ENCODE measurements around the gene MIEF2.
A peak's percentile ranks its signal among the peaks of the same experiment; 100 is the strongest.
"Not testable (repeated sequence)": the region's sequence is repeated elsewhere in the genome, so short reads cannot be mapped to it uniquely, and the experiment has no call there.

The MIEF2 gene

GRCh38 chr17:18260332-18261145 lies at the start of gene MIEF2:
MIEF2 (plus strand) TSS chr17:18260662; CDS start chr17:18262721, 2,059 bp downstream.
- peak; percentile 95 for DNase-seq

- no peak for DNase-seq
These were observed 46.7 kb upstream of the MIEF2 start for GRCh38 chr17:18213666-18214270.

GRCh38 chr17:18216906-18217305 lies 43.6 kb upstream of the MIEF2 start:
- not testable (repeated sequence) for DNase-seq

- peak; percentile 89 for DNase-seq
These were observed 42.9 kb upstream of the MIEF2 start for GRCh38 chr17:18217412-18218015.

GRCh38 chr17:18218756-18219415 lies 41.6 kb upstream of the MIEF2 start:
- DNase-seq: no peak

- no peak for DNase-seq
These were observed 36.4 kb upstream of the MIEF2 start for GRCh38 chr17:18224053-18224386.

- no peak for DNase-seq
These were observed 35.9 kb upstream of the MIEF2 start for GRCh38 chr17:18224387-18225120.

GRCh38 chr17:18225121-18225641 lies 35.3 kb upstream of the MIEF2 start, which contains the start of gene LLGL1:
LLGL1 (plus strand) TSS chr17:18225635; CDS start chr17:18225683, 48 bp downstream.
- peak; percentile 96 for DNase-seq

- no peak for DNase-seq
These were observed 34.7 kb upstream of the MIEF2 start for GRCh38 chr17:18225642-18226283.

GRCh38 chr17:18226284-18226945 lies 34.0 kb upstream of the MIEF2 start:
- DNase-seq: peak; percentile 33

- no peak for DNase-seq
These were observed 32.8 kb upstream of the MIEF2 start for GRCh38 chr17:18227635-18228034.

- no peak for DNase-seq
These were observed 32.2 kb upstream of the MIEF2 start for GRCh38 chr17:18228176-18228682.

- DNase-seq: no peak
These were observed 31.2 kb upstream of the MIEF2 start for GRCh38 chr17:18229254-18229653.

- no peak for DNase-seq
These were observed 30.7 kb upstream of the MIEF2 start for GRCh38 chr17:18229771-18230170.

GRCh38 chr17:18230288-18231141 lies 29.9 kb upstream of the MIEF2 start:
- no peak for DNase-seq

GRCh38 chr17:18231164-18231563 lies 29.3 kb upstream of the MIEF2 start:
- no peak for DNase-seq

- no peak for DNase-seq
These were observed 26.5 kb upstream of the MIEF2 start for GRCh38 chr17:18233803-18234518.

GRCh38 chr17:18234853-18235380 lies 25.5 kb upstream of the MIEF2 start:
- DNase-seq: no peak

GRCh38 chr17:18235743-18236256 lies 24.7 kb upstream of the MIEF2 start:
- DNase-seq: peak; percentile 75

All from stimulated activated CD8-positive, alpha-beta memory T cell treated with anti-CD3 and anti-CD28 coated beads, Interleukin-4, amount 100 ng/mL, for 48 hours (primary cell).